Gastroesophageal sphincter (tissue), 4 donors: ENCODE results near the gene MAGEB2. TPM values are rescaled to one million over a fixed set of nuclear protein-coding genes. Genes with fewer than 3 reads are reported as not detected.

ENCODE experiments used
- ATAC-seq: fragments of 150-250 bp; one replicate; pipeline ENCODE4 v1.9.1; 2016; ENCODE audit warnings: mild to moderate bottlenecking, moderate library complexity
- H3K27ac ChIP-seq, 4 donors: fragments of 200-600 bp; sonication (generic) in 3 of 4; 1 replicate in 3 of 4; 2 replicates in 1 of 4; pipeline ENCODE4 v1.5.1; 2016 to 2019
- H3K27me3 ChIP-seq: fragments of 200-600 bp; sonication (generic); one replicate; pipeline ENCODE4 v1.5.1; 2019
- H3K36me3 ChIP-seq, 2 donors: fragments of 200-600 bp; sonication (generic); one replicate each; pipeline ENCODE4 v1.5.1; 2019; ENCODE audit warnings: control low read depth in 1 of 2
- H3K4me1 ChIP-seq, 3 donors: fragments of 200-600 bp; sonication (generic); 1 replicate in 2 of 3; 2 replicates in 1 of 3; pipeline ENCODE4 v1.5.1; 2016 to 2019; ENCODE audit warnings: control low read depth in 2 of 3
- H3K4me3 ChIP-seq, 2 donors: fragments of 200-600 bp; sonication (generic); one replicate each; pipeline ENCODE4 v1.5.1; 2019; ENCODE audit warnings: mild to moderate bottlenecking in 1 of 2, moderate library complexity in 1 of 2
- H3K9me3 ChIP-seq, 3 donors: fragments of 200-600 bp; sonication (generic); one replicate each; pipeline ENCODE4 v1.5.1; 2017 to 2019; ENCODE audit warnings: control low read depth in 2 of 3
- CTCF ChIP-seq, 4 experiments: fragments of 200-600 bp in 2 of 4; fragments of 450-650 bp in 2 of 4; sonication (generic) in 1 of 4; IDR thresholded peaks; one replicate each; pipeline ENCODE4 v1.5.1; 2017 to 2019; ENCODE audit warnings: antibody characterized with exemption in 4 of 4, mild to moderate bottlenecking in 2 of 4, moderate library complexity in 2 of 4
- EP300 ChIP-seq: sonication (generic); formaldehyde crosslinking; IDR thresholded peaks from one replicate; pipeline ENCODE4 v1.6.1; 2017; ENCODE audit warnings: antibody characterized with exemption, mild to moderate bottlenecking
- POLR2A ChIP-seq, 2 donors: fragments of 450-650 bp; IDR thresholded peaks; one replicate each; pipeline ENCODE4 v1.6.1; 2017; ENCODE audit warnings: antibody characterized with exemption in 2 of 2, mild to moderate bottlenecking in 2 of 2, moderate library complexity in 1 of 2
- POLR2AphosphoS5 ChIP-seq: sonication (generic); formaldehyde crosslinking; IDR thresholded peaks from one replicate; pipeline ENCODE4 v1.6.1; 2017; ENCODE audit warnings: antibody characterized with exemption
- WGBS, 2 donors: methylation state at CpG; one replicate each; pipeline ENCODE4 v1.1.5; 2018; ENCODE audit warnings: low coverage in 1 of 2; 5-methylcytosine and 5-hydroxymethylcytosine counted together
- total RNA-seq, 4 donors: library from RNA; depleted of rRNA; stranded (reverse); fragments of >200 nt; gene quantifications; one replicate each; pipeline ENCODE4 v1.1.0, GENCODE V29; 2016

Gene MAGEB2
- total RNA-seq, 4 donors from 2014 or later = not detected

GRCh38 chrX:30196322-30196721, 19.0 kb upstream of the MAGEB2 start:
- H3K9me3 ChIP-seq = no peaks in the 10 kb centered on the region
- no peak for TF ChIP-seq CTCF (IDR thresholded peaks at IDR 0.05)
- no peak for TF ChIP-seq POLR2A (IDR thresholded peaks at IDR 0.05)
- no peak for TF ChIP-seq EP300
- no peak for TF ChIP-seq POLR2AphosphoS5

DNA sequence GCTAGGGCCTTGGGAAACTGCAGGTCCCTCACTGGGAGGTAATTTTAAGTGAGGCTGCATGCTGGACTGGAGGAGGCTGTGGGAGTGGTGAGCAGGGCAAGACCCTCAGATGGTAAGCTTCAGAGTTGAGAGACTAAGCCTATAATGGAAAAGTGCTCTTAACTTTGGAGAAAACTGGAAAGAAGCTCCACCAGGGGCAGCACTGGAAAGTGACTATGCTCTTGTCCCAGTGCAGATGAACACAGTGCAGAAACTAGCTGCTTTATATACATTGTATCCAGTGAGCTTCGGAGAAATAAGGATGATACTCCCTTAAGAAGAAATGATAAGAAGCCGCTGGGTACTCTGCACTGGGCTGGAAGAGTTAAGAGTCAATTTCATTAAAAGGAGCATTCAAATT, 3.2 kb upstream of the MAGEB2 start:
- Histone ChIP-seq H3K9me3 (no peaks in the 10 kb centered on the region), H3K27me3 (no peaks in the 10 kb centered on the region), H3K4me3 (no peak overlapping the region), H3K36me3 (no peaks in the 10 kb centered on the region), H3K27ac (no peak overlapping the region), H3K4me1 (no peaks in the 10 kb centered on the region)
- TF ChIP-seq POLR2A (IDR thresholded peaks at IDR 0.05) = no peak
- TF ChIP-seq POLR2AphosphoS5 = no peak
- TF ChIP-seq EP300 = no peak
- TF ChIP-seq CTCF (IDR thresholded peaks at IDR 0.05) = no peak
- WGBS, 2 donors = 89% methylated on average over 2 of the region's 2 CpGs; no CpG with 5 or more reads in 1 of the 2 donors
- no peak for ATAC-seq

More at GRCh38 chrX:30196322-30196721, 19.0 kb upstream of the MAGEB2 start:
- H3K36me3 ChIP-seq = no peaks in the 10 kb centered on the region
- H3K4me1 ChIP-seq = no peaks in the 10 kb centered on the region
- H3K27ac ChIP-seq = no peak overlapping the region
- ATAC-seq = no peak
- H3K27me3 ChIP-seq = no peaks in the 10 kb centered on the region
- H3K4me3 ChIP-seq = no peak overlapping the region
- WGBS, 2 donors = 13 to 14% methylated on average over 1 of the region's 1 CpG

GRCh38 chrX:30217465-30217864, 2.1 kb downstream of the MAGEB2 start:
- ATAC-seq = no peak
- Histone ChIP-seq H3K36me3 (no peaks in the 10 kb centered on the region), H3K27ac (no peak overlapping the region), H3K4me1 (no peaks in the 10 kb centered on the region), H3K27me3 (no peaks in the 10 kb centered on the region), H3K9me3 (no peaks in the 10 kb centered on the region), H3K4me3 (no peak overlapping the region)
- no CpG with 5 or more reads among the region's 1 CpG for WGBS, 2 donors
- no peak for TF ChIP-seq CTCF (IDR thresholded peaks at IDR 0.05)
- no peak for TF ChIP-seq POLR2A (IDR thresholded peaks at IDR 0.05)
- no peak for TF ChIP-seq EP300
- no peak for TF ChIP-seq POLR2AphosphoS5

GRCh38 chrX:30219372-30219771, 4.0 kb downstream of the MAGEB2 start:
- WGBS, 2 donors = 100% methylated on average over 1 of the region's 4 CpGs; no CpG with 5 or more reads in 1 of the 2 donors
- H3K4me1 ChIP-seq = no peaks in the 10 kb centered on the region
- no peak for ATAC-seq
- no peaks in the 10 kb centered on the region for H3K27me3 ChIP-seq
- H3K36me3 ChIP-seq = no peaks in the 10 kb centered on the region
- no peaks in the 10 kb centered on the region for H3K9me3 ChIP-seq
- no peak overlapping the region for H3K27ac ChIP-seq
- H3K4me3 ChIP-seq = no peak overlapping the region
- TF ChIP-seq POLR2AphosphoS5 (no peak), CTCF (IDR thresholded peaks at IDR 0.05) (no peak), EP300 (no peak), POLR2A (IDR thresholded peaks at IDR 0.05) (no peak)

- Histone ChIP-seq H3K27me3 (no peaks in the 10 kb centered on the region), H3K9me3 (no peaks in the 10 kb centered on the region), H3K4me3 (no peak overlapping the region), H3K36me3 (no peaks in the 10 kb centered on the region), H3K27ac (no peak overlapping the region), H3K4me1 (no peaks in the 10 kb centered on the region)
- TF ChIP-seq EP300 (no peak), CTCF (IDR thresholded peaks at IDR 0.05) (no peak), POLR2A (IDR thresholded peaks at IDR 0.05) (no peak), POLR2AphosphoS5 (no peak)
- WGBS, 2 donors = 72 to 97% methylated on average over 4 to 5 of the region's 5 CpGs
- no peak for ATAC-seq
Observed at GRCh38 chrX:30220661-30221060, 5.3 kb downstream of the MAGEB2 start.
